Osteocyte (in vitro differentiated cells): ENCODE results near the gene ADGRL2. TPM values are rescaled to one million over a fixed set of nuclear protein-coding genes. Genes with fewer than 3 reads are reported as not detected.

Experiments used
- DNase-seq: peaks from one replicate; pipeline ENCODE4 v3.0.0; 2021; ENCODE audit warnings: mixed read lengths; ENCODE audit not compliant: unreplicated experiment; ENCODE audit errors: extremely low spot score
- H3K27ac Mint-ChIP-seq: one replicate; pipeline ENCODE4 v1.8.0; 2021; ENCODE audit warnings: mild to moderate bottlenecking, mixed read lengths; ENCODE audit not compliant: unreplicated experiment
- H3K27me3 Mint-ChIP-seq: one replicate; pipeline ENCODE4 v1.8.0; 2021; ENCODE audit warnings: mixed read lengths; ENCODE audit not compliant: unreplicated experiment
- H3K36me3 Mint-ChIP-seq: one replicate; pipeline ENCODE4 v1.8.0; 2021; ENCODE audit warnings: mixed read lengths; ENCODE audit not compliant: unreplicated experiment
- H3K4me1 Mint-ChIP-seq: one replicate; pipeline ENCODE4 v1.8.0; 2021; ENCODE audit warnings: mixed read lengths; ENCODE audit not compliant: unreplicated experiment
- H3K4me3 Mint-ChIP-seq: one replicate; pipeline ENCODE4 v1.8.0; 2021; ENCODE audit warnings: mild to moderate bottlenecking, moderate library complexity, mixed read lengths; ENCODE audit not compliant: unreplicated experiment
- H3K9me3 Mint-ChIP-seq: one replicate; pipeline ENCODE4 v1.8.0; 2021; ENCODE audit warnings: mixed read lengths; ENCODE audit not compliant: unreplicated experiment
- CTCF ChIP-seq: fragments of 200-600 bp; sonication (generic); IDR thresholded peaks from 2 replicates; pipeline ENCODE4 v1.5.0; 2021; ENCODE audit warnings: antibody characterized with exemption, mild to moderate bottlenecking, moderate library complexity
- total RNA-seq: library from RNA; stranded (reverse); gene quantifications from 2 replicates; pipeline ENCODE4 v1.2.1, GENCODE V29; 2021

The ADGRL2 gene
- total RNA-seq, 1 donor from 2014 or later = 76.3 TPM

GRCh38 chr1:81874461-81874860 is 73.7 kb downstream of the ADGRL2 start:
- H3K27ac Mint-ChIP-seq = no peak overlapping the region
- peaks cover 7% of the 10 kb centered on the region for H3K36me3 Mint-ChIP-seq
- DNase-seq = no peak
- H3K9me3 Mint-ChIP-seq = peaks cover 5% of the 10 kb centered on the region
- H3K27me3 Mint-ChIP-seq = no peaks in the 10 kb centered on the region
- peaks cover 50% of the 10 kb centered on the region for H3K4me1 Mint-ChIP-seq
- no peak overlapping the region for H3K4me3 Mint-ChIP-seq
- no peak for TF ChIP-seq CTCF

- H3K4me1 Mint-ChIP-seq = peaks cover 50% of the 10 kb centered on the region
- TF ChIP-seq CTCF = no peak
Measured at GRCh38 chr1:81874940-81875339, 74.2 kb downstream of the ADGRL2 start.

GRCh38 chr1:81876901-81877733 is 76.4 kb downstream of the ADGRL2 start:
- peaks cover 5% of the 10 kb centered on the region for H3K36me3 Mint-ChIP-seq
- peaks cover 4% of the 10 kb centered on the region for H3K9me3 Mint-ChIP-seq
- no peaks in the 10 kb centered on the region for H3K27me3 Mint-ChIP-seq
- TF ChIP-seq CTCF = no peak
- H3K4me3 Mint-ChIP-seq = no peak overlapping the region
- H3K4me1 Mint-ChIP-seq = peaks cover 62% of the 10 kb centered on the region
- H3K27ac Mint-ChIP-seq = peak overlapping the region; percentile 3
- DNase-seq = no peak

More at GRCh38 chr1:81874940-81875339, 74.2 kb downstream of the ADGRL2 start:
- Mint-ChIP-seq H3K27ac (no peak overlapping the region), H3K9me3 (peaks cover 5% of the 10 kb centered on the region), H3K4me3 (no peak overlapping the region), H3K27me3 (no peaks in the 10 kb centered on the region), H3K36me3 (peaks cover 7% of the 10 kb centered on the region)
- DNase-seq = no peak

- peak overlapping the region; percentile 44 for H3K27ac Mint-ChIP-seq
Measured at GRCh38 chr1:81877940-81878339, 77.2 kb downstream of the ADGRL2 start.

More at GRCh38 chr1:81877940-81878339, 77.2 kb downstream of the ADGRL2 start:
- Mint-ChIP-seq H3K4me3 (no peak overlapping the region), H3K9me3 (no peaks in the 10 kb centered on the region), H3K4me1 (peaks cover 62% of the 10 kb centered on the region), H3K27me3 (no peaks in the 10 kb centered on the region), H3K36me3 (peaks cover 5% of the 10 kb centered on the region)
- no peak for DNase-seq
- TF ChIP-seq CTCF = no peak
